HepG2 (cell line): ENCODE data around the gene GRB7. TPM values are rescaled to one million over a fixed set of nuclear protein-coding genes. Genes with fewer than 3 reads are reported as not detected.

ENCODE experiments used
- CENPX ChIP-seq: sonication (generic); formaldehyde crosslinking; IDR thresholded peaks from 2 replicates; pipeline ENCODE4 v1.9.0; 2021; ENCODE audit warnings: mild to moderate bottlenecking, missing genetic modification reagents, moderate library complexity
- DNMT1 ChIP-seq: sonication (generic); formaldehyde crosslinking; IDR thresholded peaks from 2 replicates; pipeline ENCODE4 v1.5.1; 2020; ENCODE audit warnings: mild to moderate bottlenecking, missing genetic modification reagents
- KDM1A ChIP-seq: IDR thresholded peaks from 2 replicates; pipeline ENCODE4 v1.6.1; 2016; ENCODE audit warnings: missing compliant biosample characterization
- REL ChIP-seq: sonication (generic); formaldehyde crosslinking; conservative IDR thresholded peaks from 2 replicates; pipeline ENCODE4 v1.8.0; 2022; ENCODE audit warnings: mild to moderate bottlenecking, missing genetic modification reagents, moderate library complexity
- RORA ChIP-seq: sonication (generic); formaldehyde crosslinking; IDR thresholded peaks from 2 replicates; pipeline ENCODE4 v1.5.0; 2020; ENCODE audit warnings: mild to moderate bottlenecking, missing genetic modification reagents, moderate library complexity
- SMAD9 ChIP-seq: sonication (generic); formaldehyde crosslinking; IDR thresholded peaks from 2 replicates; pipeline ENCODE4 v1.5.1; 2020; ENCODE audit warnings: mild to moderate bottlenecking, missing genetic modification reagents
- SOX13 ChIP-seq, 3 experiments: fragments of 450-650 bp in 1 of 3; sonication (generic) in 1 of 3; formaldehyde crosslinking in 1 of 3; IDR thresholded peaks in 2 of 3; conservative IDR thresholded peaks in 1 of 3; 2 replicates each; pipeline versions ENCODE4 v1.5.0 to v1.6.1; 2016 to 2020; ENCODE audit warnings: antibody characterized with exemption in 1 of 3, mild to moderate bottlenecking in 1 of 3, missing compliant biosample characterization in 1 of 3, missing genetic modification reagents in 1 of 3, moderate library complexity in 1 of 3
- U2AF1 ChIP-seq: fragments of 200-400 bp; formaldehyde crosslinking; optimal IDR thresholded peaks from 2 replicates; pipeline ENCODE3; 2017; ENCODE audit warnings: mild to moderate bottlenecking, low read depth, low read length
- ZBTB20 ChIP-seq: sonication (generic); formaldehyde crosslinking; IDR thresholded peaks from 2 replicates; pipeline ENCODE4 v1.8.1; 2023; ENCODE audit warnings: missing genetic modification reagents, low read depth, mild to moderate bottlenecking, borderline replicate concordance
- ZNF720 ChIP-seq: sonication (generic); formaldehyde crosslinking; IDR thresholded peaks from 2 replicates; pipeline ENCODE4 v1.4.0; 2020; ENCODE audit warnings: missing genetic modification reagents
- ZNF839 ChIP-seq: sonication (generic); formaldehyde crosslinking; IDR thresholded peaks from 2 replicates; pipeline ENCODE4 v1.4.0; 2020; ENCODE audit warnings: missing genetic modification reagents, mild to moderate bottlenecking, borderline replicate concordance
- polyA plus RNA-seq, 8 experiments: library from polyadenylated mRNA; depleted of rRNA in 3 of 8; stranded (reverse) in 7 of 8; unstranded in 1 of 8; fragments of >200 nt; fragmentation: Illumina TruSeq in 4 of 8; extraction: Trizol in 4 of 8; gene quantifications; 2 replicates each; pipeline versions ENCODE4 v1.2.1 to v1.2.3, GENCODE V29; 2011 to 2016; ENCODE audit warnings: low read depth in 4 of 8, missing spikeins in 1 of 8, mixed read lengths in 1 of 8; ENCODE audit not compliant: insufficient read depth in 1 of 8
- total RNA-seq, 5 experiments: library from RNA; depleted of rRNA; stranded (reverse); fragments of >200 nt; fragmentation: Illumina TruSeq; extraction: Trizol; gene quantifications; 2 replicates each; pipeline ENCODE4 v1.2.3, GENCODE V29; 2016; ENCODE audit warnings: low read depth in 1 of 5
- TF ChIP-seq, protein P1 (sequence below): IDR thresholded peaks from 2 replicates; pipeline ENCODE4 v1.6.1; 2018; ENCODE audit warnings: missing genetic modification reagents
- TF ChIP-seq, protein P2 (sequence below): sonication (generic); formaldehyde crosslinking; IDR thresholded peaks from one replicate; pipeline ENCODE4 v1.5.1; 2020; ENCODE audit warnings: mild to moderate bottlenecking, missing genetic modification reagents; ENCODE audit errors: not compliant biosample characterization
- TF ChIP-seq, protein P3 (sequence below): IDR thresholded peaks from 2 replicates; pipeline ENCODE4 v1.6.1; 2016; ENCODE audit warnings: mild to moderate bottlenecking, missing biosample characterization, missing genetic modification reagents
- TF ChIP-seq, protein P4 (sequence below): sonication (generic); formaldehyde crosslinking; IDR thresholded peaks from 2 replicates; pipeline ENCODE4 v1.9.0; 2022; ENCODE audit warnings: low read depth, missing genetic modification reagents

Gene GRB7
- total and polyA plus RNA-seq, 2 of the 13 experiments (the other 11 are each of a cell fraction or from before 2014, with no cell fraction given), result 60.2 to 77.7 TPM

DNA sequence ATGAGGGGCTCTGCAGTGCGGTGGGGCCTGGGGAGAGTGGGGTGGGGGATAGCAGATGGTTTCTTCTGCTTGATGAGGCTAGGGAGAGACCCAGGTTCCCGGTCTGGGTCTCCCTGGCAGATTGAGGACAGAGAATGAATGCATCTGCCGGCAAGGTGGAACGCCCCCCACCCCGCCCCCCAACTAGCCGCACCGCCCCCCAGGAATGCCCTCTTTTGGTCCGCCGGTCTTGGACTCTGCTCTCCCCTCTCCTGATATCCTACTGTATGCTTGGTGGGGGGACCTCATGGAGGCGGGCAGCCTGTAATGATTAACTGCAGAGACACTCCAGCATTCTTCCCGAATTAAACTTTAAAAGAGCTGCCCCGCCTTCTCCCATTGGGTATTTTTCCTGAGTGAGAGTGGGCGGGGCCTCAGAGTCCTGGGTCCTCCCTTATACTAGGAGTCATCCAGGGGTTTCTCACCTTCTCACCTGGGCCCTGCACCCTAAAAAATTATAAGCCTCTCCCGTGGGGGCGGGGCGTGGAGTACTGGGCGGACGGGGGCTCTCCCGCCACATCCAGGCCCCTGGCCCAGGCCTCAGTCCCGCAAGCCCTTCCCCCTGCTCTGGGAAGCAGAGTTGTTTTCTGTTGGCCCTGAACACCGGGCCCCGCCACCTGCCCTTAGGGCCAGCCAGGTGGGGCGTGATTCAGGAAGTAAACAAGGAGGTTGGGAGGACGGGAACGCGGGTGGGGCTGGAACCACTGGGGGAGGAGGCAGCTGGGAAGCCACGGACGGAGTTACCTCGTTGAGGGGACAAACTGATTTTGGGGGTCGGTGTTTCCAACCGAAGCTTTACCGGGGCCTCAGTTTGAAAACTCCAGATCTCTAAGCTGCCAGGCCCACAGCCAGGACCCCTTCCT is 1.5 kb downstream of the GRB7 start (continued):
- TF ChIP-seq ZNF720 (CRISPR knock-in tag), result no peak
- TF ChIP-seq ZNF839 (CRISPR knock-in tag), result peak; percentile 27; the same call in 1 of the 2 replicates
- no peak for TF ChIP-seq CENPX (CRISPR knock-in tag)
- TF ChIP-seq, protein P1, sequence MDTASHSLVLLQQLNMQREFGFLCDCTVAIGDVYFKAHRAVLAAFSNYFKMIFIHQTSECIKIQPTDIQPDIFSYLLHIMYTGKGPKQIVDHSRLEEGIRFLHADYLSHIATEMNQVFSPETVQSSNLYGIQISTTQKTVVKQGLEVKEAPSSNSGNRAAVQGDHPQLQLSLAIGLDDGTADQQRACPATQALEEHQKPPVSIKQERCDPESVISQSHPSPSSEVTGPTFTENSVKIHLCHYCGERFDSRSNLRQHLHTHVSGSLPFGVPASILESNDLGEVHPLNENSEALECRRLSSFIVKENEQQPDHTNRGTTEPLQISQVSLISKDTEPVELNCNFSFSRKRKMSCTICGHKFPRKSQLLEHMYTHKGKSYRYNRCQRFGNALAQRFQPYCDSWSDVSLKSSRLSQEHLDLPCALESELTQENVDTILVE, result peak; percentile 80
- peak; percentile 43; the same call in 1 of the 2 replicates for TF ChIP-seq KDM1A (CRISPR knock-in tag)
- no peak for TF ChIP-seq RORA (CRISPR knock-in tag)
- TF ChIP-seq, protein P2, sequence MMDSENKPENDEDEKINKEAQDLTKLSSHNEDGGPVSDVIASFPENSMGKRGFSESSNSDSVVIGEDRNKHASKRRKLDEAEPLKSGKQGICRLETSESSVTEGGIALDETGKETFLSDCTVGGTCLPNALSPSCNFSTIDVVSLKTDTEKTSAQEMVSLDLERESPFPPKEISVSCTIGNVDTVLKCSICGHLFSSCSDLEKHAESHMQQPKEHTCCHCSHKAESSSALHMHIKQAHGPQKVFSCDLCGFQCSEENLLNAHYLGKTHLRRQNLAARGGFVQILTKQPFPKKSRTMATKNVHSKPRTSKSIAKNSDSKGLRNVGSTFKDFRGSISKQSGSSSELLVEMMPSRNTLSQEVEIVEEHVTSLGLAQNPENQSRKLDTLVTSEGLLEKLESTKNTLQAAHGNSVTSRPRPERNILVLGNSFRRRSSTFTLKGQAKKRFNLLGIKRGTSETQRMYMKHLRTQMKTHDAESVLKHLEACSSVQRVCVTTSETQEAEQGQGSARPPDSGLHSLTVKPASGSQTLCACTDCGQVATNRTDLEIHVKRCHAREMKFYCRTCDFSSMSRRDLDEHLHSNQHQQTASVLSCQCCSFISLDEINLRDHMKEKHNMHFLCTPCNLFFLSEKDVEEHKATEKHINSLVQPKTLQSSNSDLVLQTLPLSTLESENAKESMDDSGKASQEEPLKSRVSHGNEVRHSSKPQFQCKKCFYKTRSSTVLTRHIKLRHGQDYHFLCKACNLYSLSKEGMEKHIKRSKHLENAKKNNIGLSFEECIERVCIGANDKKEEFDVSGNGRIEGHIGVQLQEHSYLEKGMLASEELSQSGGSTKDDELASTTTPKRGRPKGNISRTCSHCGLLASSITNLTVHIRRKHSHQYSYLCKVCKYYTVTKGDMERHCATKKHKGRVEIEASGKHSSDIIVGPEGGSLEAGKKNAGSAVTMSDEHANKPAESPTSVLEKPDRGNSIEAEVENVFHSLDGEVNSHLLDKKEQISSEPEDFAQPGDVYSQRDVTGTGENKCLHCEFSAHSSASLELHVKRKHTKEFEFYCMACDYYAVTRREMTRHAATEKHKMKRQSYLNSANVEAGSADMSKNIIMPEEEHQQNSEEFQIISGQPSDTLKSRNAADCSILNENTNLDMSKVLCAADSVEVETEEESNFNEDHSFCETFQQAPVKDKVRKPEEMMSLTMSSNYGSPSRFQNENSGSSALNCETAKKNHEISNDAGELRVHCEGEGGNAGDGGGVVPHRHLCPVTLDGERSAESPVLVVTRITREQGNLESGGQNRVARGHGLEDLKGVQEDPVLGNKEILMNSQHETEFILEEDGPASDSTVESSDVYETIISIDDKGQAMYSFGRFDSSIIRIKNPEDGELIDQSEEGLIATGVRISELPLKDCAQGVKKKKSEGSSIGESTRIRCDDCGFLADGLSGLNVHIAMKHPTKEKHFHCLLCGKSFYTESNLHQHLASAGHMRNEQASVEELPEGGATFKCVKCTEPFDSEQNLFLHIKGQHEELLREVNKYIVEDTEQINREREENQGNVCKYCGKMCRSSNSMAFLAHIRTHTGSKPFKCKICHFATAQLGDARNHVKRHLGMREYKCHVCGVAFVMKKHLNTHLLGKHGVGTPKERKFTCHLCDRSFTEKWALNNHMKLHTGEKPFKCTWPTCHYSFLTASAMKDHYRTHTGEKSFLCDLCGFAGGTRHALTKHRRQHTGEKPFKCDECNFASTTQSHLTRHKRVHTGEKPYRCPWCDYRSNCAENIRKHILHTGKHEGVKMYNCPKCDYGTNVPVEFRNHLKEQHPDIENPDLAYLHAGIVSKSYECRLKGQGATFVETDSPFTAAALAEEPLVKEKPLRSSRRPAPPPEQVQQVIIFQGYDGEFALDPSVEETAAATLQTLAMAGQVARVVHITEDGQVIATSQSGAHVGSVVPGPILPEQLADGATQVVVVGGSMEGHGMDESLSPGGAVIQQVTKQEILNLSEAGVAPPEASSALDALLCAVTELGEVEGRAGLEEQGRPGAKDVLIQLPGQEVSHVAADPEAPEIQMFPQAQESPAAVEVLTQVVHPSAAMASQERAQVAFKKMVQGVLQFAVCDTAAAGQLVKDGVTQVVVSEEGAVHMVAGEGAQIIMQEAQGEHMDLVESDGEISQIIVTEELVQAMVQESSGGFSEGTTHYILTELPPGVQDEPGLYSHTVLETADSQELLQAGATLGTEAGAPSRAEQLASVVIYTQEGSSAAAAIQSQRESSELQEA, result peak; percentile 71
- TF ChIP-seq DNMT1 (CRISPR knock-in tag), result no peak
- TF ChIP-seq REL, result no peak
- TF ChIP-seq U2AF1, result peak; percentile 32
- TF ChIP-seq ZBTB20 (CRISPR knock-in tag), result peak; percentile 89; the same call in 1 of the 2 replicates
- TF ChIP-seq, protein P3, sequence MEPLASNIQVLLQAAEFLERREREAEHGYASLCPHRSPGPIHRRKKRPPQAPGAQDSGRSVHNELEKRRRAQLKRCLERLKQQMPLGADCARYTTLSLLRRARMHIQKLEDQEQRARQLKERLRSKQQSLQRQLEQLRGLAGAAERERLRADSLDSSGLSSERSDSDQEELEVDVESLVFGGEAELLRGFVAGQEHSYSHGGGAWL, result peak; percentile 78; the same call in 1 of the 2 replicates
- TF ChIP-seq SMAD9 (CRISPR knock-in tag), result no peak
- no peak for TF ChIP-seq SOX13 (IDR thresholded peaks at IDR 0.05)
- TF ChIP-seq SOX13 (CRISPR knock-in tag; conservative IDR thresholded peaks at IDR 0.05 in 1 of 2, IDR thresholded peaks at IDR 0.05 in 1 of 2), result peak; percentile 40 to 68; a peak in 1 of 4 replicates
- TF ChIP-seq, protein P4, sequence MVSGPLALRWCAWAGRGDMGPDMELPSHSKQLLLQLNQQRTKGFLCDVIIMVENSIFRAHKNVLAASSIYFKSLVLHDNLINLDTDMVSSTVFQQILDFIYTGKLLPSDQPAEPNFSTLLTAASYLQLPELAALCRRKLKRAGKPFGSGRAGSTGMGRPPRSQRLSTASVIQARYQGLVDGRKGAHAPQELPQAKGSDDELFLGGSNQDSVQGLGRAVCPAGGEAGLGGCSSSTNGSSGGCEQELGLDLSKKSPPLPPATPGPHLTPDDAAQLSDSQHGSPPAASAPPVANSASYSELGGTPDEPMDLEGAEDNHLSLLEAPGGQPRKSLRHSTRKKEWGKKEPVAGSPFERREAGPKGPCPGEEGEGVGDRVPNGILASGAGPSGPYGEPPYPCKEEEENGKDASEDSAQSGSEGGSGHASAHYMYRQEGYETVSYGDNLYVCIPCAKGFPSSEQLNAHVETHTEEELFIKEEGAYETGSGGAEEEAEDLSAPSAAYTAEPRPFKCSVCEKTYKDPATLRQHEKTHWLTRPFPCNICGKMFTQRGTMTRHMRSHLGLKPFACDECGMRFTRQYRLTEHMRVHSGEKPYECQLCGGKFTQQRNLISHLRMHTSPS (CRISPR knock-in tag), result no peak; the same call in 1 of the 2 replicates
